Ovary (tissue), 3 donors: ENCODE data around the gene FOXO3B.
"Not testable (repeated sequence)": the region's sequence is repeated elsewhere in the genome, so short reads cannot be mapped to it uniquely, and the experiment has no call there.

Experiments used
- CTCF ChIP-seq, 3 donors: fragments of 450-650 bp in 2 of 3; fragments of 200-600 bp in 1 of 3; IDR thresholded peaks; one replicate each; pipeline versions ENCODE4 v1.5.1 to v1.8.0; 2016 to 2022; ENCODE audit warnings: antibody characterized with exemption in 3 of 3, mild to moderate bottlenecking in 1 of 3
- POLR2A ChIP-seq: fragments of 450-650 bp; IDR thresholded peaks from one replicate; pipeline ENCODE4 v1.6.1; 2017; ENCODE audit warnings: antibody characterized with exemption, mild to moderate bottlenecking, moderate library complexity
- donor health status: DM: no; HTN: no; CAD: no.

- TF ChIP-seq POLR2A; CTCF (IDR thresholded peaks at IDR 0.05): not testable (repeated sequence)
Measured at GRCh38 chr17:18672395-18673227, 9.5 kb downstream of the FOXO3B start.
